GM23338 (cell line): ENCODE results near the gene TMEM39A. TPM values are rescaled to one million over a fixed set of nuclear protein-coding genes. Genes with fewer than 3 reads are reported as not detected.

Experiments used
- ATAC-seq: fragments of 200-7000 bp; cut with Tn5 transposase; 3 replicates; pipeline ENCODE4 v1.9.1; 2020
- DNase-seq: peaks from one replicate; pipeline ENCODE4 v3.0.0-alpha.2; 2015; ENCODE audit warnings: low spot score
- H2AFZ ChIP-seq: fragments of 200-600 bp; sonication (generic); 2 replicates; pipeline ENCODE4 v1.8.0; 2016; ENCODE audit warnings: antibody characterized with exemption, mild to moderate bottlenecking, moderate library complexity
- H3F3A ChIP-seq: fragments of 200-600 bp; sonication (generic); replicated peaks from 2 replicates; pipeline ENCODE4 v1.8.0; 2017; ENCODE audit warnings: antibody characterized with exemption, mixed run types, low read depth
- H3K27ac ChIP-seq: fragments of 200-600 bp; sonication (generic); 2 replicates; pipeline ENCODE4 v1.6.1; 2016; ENCODE audit warnings: low read depth
- H3K27me3 ChIP-seq: fragments of 200-600 bp; sonication (generic); 2 replicates; pipeline ENCODE4 v1.8.0; 2016; ENCODE audit warnings: mild to moderate bottlenecking, mixed run types, moderate library complexity; ENCODE audit not compliant: insufficient read depth
- H3K36me3 ChIP-seq: fragments of 200-600 bp; sonication (generic); 2 replicates; pipeline ENCODE4 v1.8.0; 2016; ENCODE audit warnings: mild to moderate bottlenecking; ENCODE audit not compliant: insufficient read depth
- H3K4me1 ChIP-seq: fragments of 200-600 bp; sonication (generic); 2 replicates; pipeline ENCODE4 v1.8.0; 2016; ENCODE audit warnings: mild to moderate bottlenecking, moderate library complexity; ENCODE audit not compliant: insufficient read depth
- H3K4me2 ChIP-seq: fragments of 200-600 bp; sonication (generic); 2 replicates; pipeline ENCODE4 v1.7.1; 2017; ENCODE audit warnings: mixed run types
- H3K4me3 ChIP-seq: fragments of 200-600 bp; sonication (generic); 2 replicates; pipeline ENCODE4 v1.6.1; 2016; ENCODE audit warnings: mixed run types
- H3K79me2 ChIP-seq: fragments of 200-600 bp; sonication (generic); replicated peaks from 2 replicates; pipeline ENCODE4 v1.8.0; 2017; ENCODE audit warnings: mild to moderate bottlenecking; ENCODE audit not compliant: insufficient read depth
- H3K9me2 ChIP-seq: fragments of 200-600 bp; sonication (generic); 2 replicates; pipeline ENCODE4 v1.8.0; 2017; ENCODE audit not compliant: insufficient read depth
- H4K20me1 ChIP-seq: fragments of 200-600 bp; sonication (generic); replicated peaks from 2 replicates; pipeline ENCODE4 v1.8.0; 2017; ENCODE audit warnings: mild to moderate bottlenecking; ENCODE audit not compliant: insufficient read depth
- H3K27ac Mint-ChIP-seq: 2 replicates; pipeline ENCODE4 v1.8.0; 2020; ENCODE audit warnings: inconsistent platforms, mild to moderate bottlenecking, moderate library complexity, mixed read lengths
- H3K27me3 Mint-ChIP-seq: 3 replicates; pipeline ENCODE4 v1.8.0; 2022; ENCODE audit warnings: low read depth, mild to moderate bottlenecking, moderate library complexity, mixed read lengths, inconsistent platforms; ENCODE audit not compliant: insufficient read depth, poor library complexity
- H3K36me3 Mint-ChIP-seq: 3 replicates; pipeline ENCODE4 v1.8.0; 2021; ENCODE audit warnings: low read depth, mild to moderate bottlenecking, inconsistent platforms, moderate library complexity, mixed read lengths
- H3K4me1 Mint-ChIP-seq: 3 replicates; pipeline ENCODE4 v1.8.0; 2020; ENCODE audit warnings: mild to moderate bottlenecking, inconsistent platforms, mixed read lengths
- H3K4me3 Mint-ChIP-seq: 3 replicates; pipeline ENCODE4 v1.8.0; 2021; ENCODE audit warnings: moderate library complexity, mild to moderate bottlenecking, inconsistent platforms, mixed read lengths
- H3K9me3 Mint-ChIP-seq: 3 replicates; pipeline ENCODE4 v1.8.0; 2020; ENCODE audit warnings: moderate library complexity, mild to moderate bottlenecking, inconsistent platforms, mixed read lengths
- CREB1 ChIP-seq: fragments of 250-450 bp; sonication (Bioruptor Pico); IDR thresholded peaks from 2 replicates; pipeline ENCODE4 v1.5.0; 2020; ENCODE audit warnings: low read depth, mild to moderate bottlenecking, moderate library complexity
- CTCF ChIP-seq, 2 experiments: fragments of 200-600 bp in 1 of 2; sonication (generic) in 1 of 2; conservative IDR thresholded peaks; 2 replicates each; pipeline versions ENCODE4 v1.5.1 to v1.6.1; 2016 to 2017; ENCODE audit warnings: antibody characterized with exemption in 2 of 2, low read depth in 2 of 2, mild to moderate bottlenecking in 2 of 2, moderate library complexity in 1 of 2
- EZH2 ChIP-seq: fragments of 200-600 bp; sonication (generic); IDR thresholded peaks from one replicate; pipeline ENCODE4 v1.8.0; 2017; ENCODE audit warnings: antibody characterized with exemption, mild to moderate bottlenecking, low read depth; ENCODE audit not compliant: unreplicated experiment
- EZH2phosphoT487 ChIP-seq: fragments of 200-600 bp; sonication (generic); IDR thresholded peaks from one replicate; pipeline ENCODE4 v1.8.1; 2018; ENCODE audit warnings: antibody characterized with exemption; ENCODE audit not compliant: unreplicated experiment
- NANOG ChIP-seq: IDR thresholded peaks from 2 replicates; pipeline ENCODE4 v1.6.1; 2016; ENCODE audit warnings: antibody characterized with exemption, borderline replicate concordance
- POLR2AphosphoS5 ChIP-seq: IDR thresholded peaks from 2 replicates; pipeline ENCODE4 v1.6.1; 2016; ENCODE audit warnings: antibody characterized with exemption, low read depth
- ZNF331 ChIP-seq: fragments of 250-450 bp; sonication (Bioruptor Pico); IDR thresholded peaks from 2 replicates; pipeline ENCODE4 v1.5.0; 2020; ENCODE audit warnings: low read depth, mild to moderate bottlenecking, moderate library complexity
- ZNF462 ChIP-seq: fragments of 250-450 bp; sonication (Bioruptor Pico); IDR thresholded peaks from 2 replicates; pipeline ENCODE4 v1.5.0; 2020; ENCODE audit warnings: mild to moderate bottlenecking, moderate library complexity
- polyA plus RNA-seq: library from polyadenylated mRNA; unstranded; fragments of >200 nt; fragmentation: Nextera tagmentation; extraction: Ambion mirVana; gene quantifications from 2 replicates; pipeline ENCODE4 v1.2.1, GENCODE V29; 2016
- total RNA-seq: library from RNA; depleted of rRNA; stranded (reverse); fragments of >200 nt; shearing (Covaris generic); gene quantifications from 2 replicates; pipeline ENCODE4 v1.2.3, GENCODE V29; 2014
- TF ChIP-seq, protein P1 (sequence below): IDR thresholded peaks from one replicate; pipeline ENCODE4 v1.6.1; 2018; ENCODE audit warnings: antibody characterized with exemption; ENCODE audit not compliant: unreplicated experiment

The TMEM39A gene
- total and polyA plus RNA-seq, 2 experiments from 2014 or later, result 12.9 to 51.6 TPM

- TF ChIP-seq NANOG, result no peak
- Histone ChIP-seq H3K27ac (no peak overlapping the region), H3K27me3 (no peaks in the 10 kb centered on the region), H3K36me3 (peaks cover 15% of the 10 kb centered on the region), H3K79me2 (no peaks in the 10 kb centered on the region), H3K4me3 (no peak overlapping the region), H3K9me2 (no peaks in the 10 kb centered on the region), H3K4me2 (no peak overlapping the region), H2AFZ (no peak overlapping the region), H3K4me1 (no peaks in the 10 kb centered on the region), H3F3A (no peaks in the 10 kb centered on the region), H4K20me1 (no peaks in the 10 kb centered on the region)
- Mint-ChIP-seq H3K9me3 (no peaks in the 10 kb centered on the region), H3K27ac (no peak overlapping the region), H3K27me3 (no peaks in the 10 kb centered on the region), H3K4me1 (no peaks in the 10 kb centered on the region), H3K4me3 (no peak overlapping the region), H3K36me3 (peaks cover 47% of the 10 kb centered on the region)
- ATAC-seq (no peak), DNase-seq (no peak)
These were observed 20.2 kb downstream of the TMEM39A start for GRCh38 chr3:119443179-119443578.

DNA sequence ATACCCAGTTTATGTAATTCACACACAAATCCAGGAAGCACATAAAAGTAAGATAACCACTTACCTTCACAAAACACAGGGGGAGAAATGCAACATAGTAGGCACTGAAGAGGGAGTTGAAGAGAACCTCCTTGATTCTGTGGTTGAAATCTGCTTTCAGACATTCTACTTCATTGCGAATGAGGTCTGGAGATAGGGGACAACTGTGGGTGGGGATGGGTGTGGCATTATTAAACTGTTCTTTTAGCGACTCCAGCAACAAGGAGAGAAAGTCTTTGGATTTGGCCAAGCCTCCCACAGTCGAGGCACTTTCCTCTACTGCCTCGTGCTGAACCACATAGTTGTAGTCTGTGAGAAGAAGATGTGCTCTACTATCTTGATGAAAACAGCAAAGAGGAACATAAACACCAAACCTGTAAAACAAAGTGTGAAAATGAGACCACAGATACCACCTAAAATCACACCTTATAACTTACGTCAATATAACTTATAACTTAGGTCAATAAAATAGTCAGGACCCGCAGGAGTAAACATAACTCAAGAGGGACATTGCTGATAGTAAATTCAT, 25.6 kb downstream of the TMEM39A start:
- Mint-ChIP-seq H3K36me3 (peaks cover 64% of the 10 kb centered on the region), H3K27me3 (no peaks in the 10 kb centered on the region), H3K4me1 (no peaks in the 10 kb centered on the region), H3K27ac (no peak overlapping the region), H3K9me3 (no peaks in the 10 kb centered on the region), H3K4me3 (no peak overlapping the region)
- Histone ChIP-seq H2AFZ (no peak overlapping the region), H3K9me2 (no peaks in the 10 kb centered on the region), H3K4me1 (no peaks in the 10 kb centered on the region), H4K20me1 (0 out of 2 replicates have a peak, but pooled peaks cover 5% of the 10 kb centered on the region), H3K36me3 (peaks cover 37% of the 10 kb centered on the region; the same call in 1 of the 2 replicates), H3K79me2 (no peaks in the 10 kb centered on the region; the same call in 1 of the 2 replicates), H3K27me3 (no peaks in the 10 kb centered on the region), H3K27ac (no peak overlapping the region), H3K4me3 (no peak overlapping the region), H3K4me2 (no peak overlapping the region), H3F3A (no peaks in the 10 kb centered on the region)
- DNase-seq (no peak), ATAC-seq (no peak)
- TF ChIP-seq CTCF (conservative IDR thresholded peaks at IDR 0.05; ENCODE audit: low read depth in 2 of 2) (no peak), CREB1 (CRISPR knock-in tag) (no peak), ZNF331 (CRISPR knock-in tag) (no peak), EZH2phosphoT487 (no peak), ZNF462 (CRISPR knock-in tag) (no peak), NANOG (no peak), EZH2 (no peak), POLR2AphosphoS5 (no peak)
- TF ChIP-seq, protein P1, sequence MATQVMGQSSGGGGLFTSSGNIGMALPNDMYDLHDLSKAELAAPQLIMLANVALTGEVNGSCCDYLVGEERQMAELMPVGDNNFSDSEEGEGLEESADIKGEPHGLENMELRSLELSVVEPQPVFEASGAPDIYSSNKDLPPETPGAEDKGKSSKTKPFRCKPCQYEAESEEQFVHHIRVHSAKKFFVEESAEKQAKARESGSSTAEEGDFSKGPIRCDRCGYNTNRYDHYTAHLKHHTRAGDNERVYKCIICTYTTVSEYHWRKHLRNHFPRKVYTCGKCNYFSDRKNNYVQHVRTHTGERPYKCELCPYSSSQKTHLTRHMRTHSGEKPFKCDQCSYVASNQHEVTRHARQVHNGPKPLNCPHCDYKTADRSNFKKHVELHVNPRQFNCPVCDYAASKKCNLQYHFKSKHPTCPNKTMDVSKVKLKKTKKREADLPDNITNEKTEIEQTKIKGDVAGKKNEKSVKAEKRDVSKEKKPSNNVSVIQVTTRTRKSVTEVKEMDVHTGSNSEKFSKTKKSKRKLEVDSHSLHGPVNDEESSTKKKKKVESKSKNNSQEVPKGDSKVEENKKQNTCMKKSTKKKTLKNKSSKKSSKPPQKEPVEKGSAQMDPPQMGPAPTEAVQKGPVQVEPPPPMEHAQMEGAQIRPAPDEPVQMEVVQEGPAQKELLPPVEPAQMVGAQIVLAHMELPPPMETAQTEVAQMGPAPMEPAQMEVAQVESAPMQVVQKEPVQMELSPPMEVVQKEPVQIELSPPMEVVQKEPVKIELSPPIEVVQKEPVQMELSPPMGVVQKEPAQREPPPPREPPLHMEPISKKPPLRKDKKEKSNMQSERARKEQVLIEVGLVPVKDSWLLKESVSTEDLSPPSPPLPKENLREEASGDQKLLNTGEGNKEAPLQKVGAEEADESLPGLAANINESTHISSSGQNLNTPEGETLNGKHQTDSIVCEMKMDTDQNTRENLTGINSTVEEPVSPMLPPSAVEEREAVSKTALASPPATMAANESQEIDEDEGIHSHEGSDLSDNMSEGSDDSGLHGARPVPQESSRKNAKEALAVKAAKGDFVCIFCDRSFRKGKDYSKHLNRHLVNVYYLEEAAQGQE, result no peak
